Stimulated activated CD4-positive, alpha-beta T cell treated with anti-CD3 and anti-CD28 coated beads, Interleukin-1b, Interleukin-23, amount 100 ng/mL, for 1 hour (primary cell): ENCODE data around the gene NTM.

Source experiments
- DNase-seq, 2 donors: peaks; one replicate each; pipeline ENCODE4 v3.0.0-alpha.2; 2020; ENCODE audit warnings: low read depth in 2 of 2

The NTM gene

DNA sequence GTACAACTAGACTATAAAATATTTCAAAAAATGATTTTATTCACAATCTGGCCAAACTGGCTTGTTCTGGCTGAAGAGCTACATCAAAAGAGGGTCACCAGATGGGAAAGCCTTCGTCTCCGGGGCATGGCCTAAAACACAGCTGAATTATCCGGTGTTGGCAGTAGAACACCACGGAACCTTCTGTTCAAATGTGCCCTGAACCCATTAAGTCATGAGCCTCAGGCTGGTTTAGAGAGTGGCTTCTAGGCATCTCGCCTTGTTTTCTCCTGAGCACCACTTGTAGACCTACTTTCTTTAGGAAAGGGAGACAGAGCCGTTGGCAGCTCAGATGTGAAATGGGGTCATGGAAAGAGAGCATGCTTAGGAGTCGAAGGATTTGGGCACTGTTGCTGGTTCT lies 890.2 kb downstream of the NTM start:
- DNase-seq, result no peak

GRCh38 chr11:132263241-132263640 lies 892.8 kb downstream of the NTM start:
- DNase-seq, result no peak

GRCh38 chr11:132263875-132264274 lies 893.5 kb downstream of the NTM start:
- DNase-seq, result no peak

GRCh38 chr11:132264616-132265015 lies 894.2 kb downstream of the NTM start:
- no peak for DNase-seq

GRCh38 chr11:132278801-132279574 lies 908.6 kb downstream of the NTM start:
- no peak for DNase-seq

GRCh38 chr11:132284048-132284447 lies 913.6 kb downstream of the NTM start:
- DNase-seq, result no peak

- no peak for DNase-seq
These were observed 914.2 kb downstream of the NTM start for GRCh38 chr11:132284611-132285010.

GRCh38 chr11:132285631-132286030 lies 915.2 kb downstream of the NTM start:
- no peak for DNase-seq

DNA sequence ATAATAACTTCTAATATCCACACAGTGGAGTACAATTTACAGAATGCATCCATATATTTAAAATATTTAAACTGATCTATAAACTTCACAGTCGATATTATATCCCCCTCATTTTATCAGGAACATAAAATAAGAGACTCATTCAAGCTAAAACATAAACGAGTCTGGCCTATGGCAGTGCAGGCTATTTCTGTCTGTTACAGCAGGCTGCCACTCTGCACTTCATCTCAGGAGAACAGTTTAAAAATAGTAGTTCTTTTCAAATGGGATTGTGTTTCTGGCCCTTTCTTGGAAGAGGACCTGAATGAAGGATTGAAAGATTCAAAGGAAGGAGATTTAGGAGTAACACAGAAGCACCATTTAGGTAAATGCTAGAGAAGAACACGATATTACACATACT lies 915.7 kb downstream of the NTM start:
- DNase-seq, result no peak

DNA sequence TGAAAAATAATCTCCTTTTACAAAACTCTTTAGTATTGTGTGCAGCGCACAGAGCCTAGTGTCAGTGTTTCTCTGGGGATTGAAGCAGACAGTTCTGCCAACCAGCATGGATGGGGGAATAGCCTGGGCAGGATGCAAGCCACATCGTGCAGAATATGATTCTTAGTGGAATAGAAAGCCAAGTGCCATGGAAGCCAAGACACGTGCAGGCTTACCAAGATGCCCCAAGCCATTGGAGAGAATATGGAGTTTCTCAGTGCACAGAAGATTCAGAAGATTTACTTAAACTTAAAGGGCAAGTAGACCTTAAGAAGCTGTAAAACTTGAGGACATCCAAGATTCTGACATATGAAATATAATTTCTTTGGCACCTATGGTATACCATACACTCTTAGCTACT lies 917.6 kb downstream of the NTM start:
- DNase-seq, result no peak

- DNase-seq, result no peak
These were observed 919.3 kb downstream of the NTM start for GRCh38 chr11:132289590-132290256.

GRCh38 chr11:132293586-132293985 lies 923.2 kb downstream of the NTM start:
- no peak for DNase-seq

DNA sequence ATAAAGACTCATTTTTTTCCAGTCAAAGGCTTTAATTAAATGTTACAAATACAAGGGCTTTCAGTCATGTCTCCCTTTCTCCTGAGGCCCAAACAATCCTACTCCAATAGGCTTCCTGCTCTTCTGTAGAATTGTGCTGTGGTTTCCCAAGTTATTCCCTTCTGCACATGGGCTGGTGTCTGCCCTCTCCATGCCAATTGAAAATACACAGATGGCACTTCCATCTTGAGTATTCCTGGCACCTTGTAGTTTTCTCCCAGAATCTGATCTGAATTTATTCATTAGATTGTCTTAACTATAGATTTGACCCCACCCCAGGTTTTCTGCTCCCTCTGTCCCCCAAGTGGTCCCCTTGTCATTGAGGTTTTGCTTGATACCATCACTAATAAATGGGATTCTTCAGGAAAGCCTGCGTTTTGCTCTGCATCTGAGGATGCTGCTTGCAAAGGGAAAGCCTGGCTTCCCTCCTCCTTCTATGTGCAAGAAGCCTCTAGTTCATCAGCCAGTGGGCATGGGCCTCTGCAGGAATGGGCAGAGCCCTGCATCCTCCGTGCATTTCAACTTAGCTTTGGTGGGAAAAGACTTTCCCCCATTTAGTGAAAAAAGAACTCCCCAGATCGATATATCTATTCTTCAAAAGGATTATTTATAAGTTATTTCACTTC lies 926.7 kb downstream of the NTM start:
- DNase-seq, result no peak

- no peak for DNase-seq
These were observed 927.9 kb downstream of the NTM start for GRCh38 chr11:132298357-132298756.

DNA sequence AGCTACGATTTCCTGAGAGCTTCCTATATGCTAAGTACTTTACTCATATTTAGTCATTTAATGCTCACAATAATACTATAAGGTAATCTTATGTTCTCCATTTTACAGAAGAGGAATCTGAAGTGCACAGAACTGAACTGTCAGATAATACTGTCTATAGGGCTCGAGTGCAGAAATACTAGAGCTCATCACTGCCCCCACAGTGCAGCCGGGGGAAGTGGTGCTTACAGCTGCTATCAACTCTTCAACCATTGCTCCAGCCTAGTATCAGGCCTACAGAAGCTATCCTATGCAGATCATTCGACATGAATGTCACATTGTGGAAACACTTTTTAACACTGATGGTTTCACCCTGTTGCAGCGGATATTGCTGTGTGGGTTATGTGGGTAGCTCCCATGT lies 929.9 kb downstream of the NTM start:
- DNase-seq, result no peak

DNA sequence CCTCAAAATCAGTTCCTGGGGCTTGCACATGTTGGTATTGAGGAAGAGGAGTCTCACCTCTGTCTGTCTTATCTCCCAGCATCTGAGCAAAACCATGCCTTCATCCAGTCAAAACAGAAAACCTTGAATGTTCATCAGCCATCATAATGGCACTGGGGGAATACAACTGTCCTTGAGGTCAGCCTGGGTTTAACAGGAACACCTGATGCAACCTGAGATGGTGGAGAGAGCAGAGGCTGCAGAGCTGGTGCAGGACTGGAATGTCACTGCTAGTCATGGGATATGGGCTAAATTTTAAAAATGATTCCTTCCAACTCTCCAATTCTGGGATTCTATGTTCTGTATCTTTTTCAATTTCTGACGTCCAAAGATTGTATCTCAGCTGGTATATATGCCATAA lies 931.0 kb downstream of the NTM start:
- no peak for DNase-seq

DNA sequence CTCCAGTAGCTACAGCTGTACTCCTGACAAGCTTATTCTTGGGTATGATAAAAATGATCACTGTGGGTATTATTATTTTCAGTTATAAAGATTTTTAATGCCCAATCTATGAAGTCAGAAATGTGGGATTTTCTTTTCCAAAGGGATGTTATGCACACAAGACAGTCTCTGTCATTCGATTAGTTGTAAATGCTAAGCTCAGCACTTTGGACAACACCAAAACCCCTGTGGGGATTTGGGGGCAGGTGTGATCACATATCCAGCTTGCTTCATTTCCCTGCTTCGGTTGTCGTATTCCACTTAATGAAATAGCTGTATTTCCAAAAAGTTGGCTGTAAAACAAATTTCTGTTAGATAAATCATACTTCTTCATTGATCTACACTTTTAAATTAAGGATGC lies 931.5 kb downstream of the NTM start:
- no peak for DNase-seq

DNA sequence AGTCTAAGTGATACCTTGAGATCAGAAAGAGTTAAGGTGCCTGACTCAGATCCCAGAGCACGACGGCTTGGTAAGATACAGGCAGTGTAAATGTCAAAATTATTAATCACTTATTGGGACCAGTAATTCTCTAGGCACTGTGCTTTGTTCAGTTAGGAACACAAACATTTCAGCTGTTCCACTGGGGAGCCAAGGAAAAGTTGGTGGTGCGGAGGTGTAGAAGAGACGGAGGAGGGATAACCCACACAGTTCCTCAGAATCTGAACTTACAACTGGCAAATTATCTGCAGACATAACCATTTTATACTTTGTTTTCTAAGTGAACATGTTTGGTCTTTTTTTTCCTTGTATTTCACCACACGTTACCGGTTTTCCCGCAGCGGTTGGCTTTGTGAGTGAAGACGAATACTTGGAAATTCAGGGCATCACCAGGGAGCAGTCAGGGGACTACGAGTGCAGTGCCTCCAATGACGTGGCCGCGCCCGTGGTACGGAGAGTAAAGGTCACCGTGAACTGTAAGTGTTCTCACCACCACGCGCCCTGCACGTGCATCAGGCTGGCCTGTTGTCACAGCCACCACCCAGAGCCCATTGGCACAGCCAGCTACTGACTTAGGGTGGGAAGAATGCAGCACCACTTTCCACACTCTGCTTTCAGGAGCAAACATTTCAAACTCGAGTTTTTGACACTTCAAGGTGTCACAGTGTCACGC lies 937.0 kb downstream of the NTM start:
- DNase-seq, result no peak

GRCh38 chr11:132310390-132311375 lies 940.3 kb downstream of the NTM start:
- no peak for DNase-seq

DNA sequence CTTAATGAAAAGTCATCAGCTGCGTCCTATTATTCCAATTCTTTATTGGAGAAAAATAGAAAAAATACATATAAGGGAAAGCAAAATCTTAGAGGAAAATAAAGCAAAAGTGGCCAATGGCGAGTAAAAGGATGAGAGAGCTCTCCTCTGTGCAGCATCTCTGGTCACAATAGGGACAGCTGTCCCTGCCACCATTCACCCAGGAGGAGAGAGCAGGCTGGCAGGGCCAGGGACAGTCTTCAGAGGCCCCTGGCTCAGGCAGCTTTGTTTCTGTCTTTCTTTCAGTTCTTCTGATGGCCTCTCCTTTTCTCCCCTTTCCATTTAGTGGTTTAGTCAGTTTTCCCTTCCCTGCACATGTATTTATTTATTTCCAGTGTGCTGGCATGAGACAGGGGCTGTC lies 941.3 kb downstream of the NTM start:
- DNase-seq, result no peak

GRCh38 chr11:132312161-132312560 lies 941.7 kb downstream of the NTM start:
- DNase-seq, result no peak
